T-helper 9 cell (primary cell): ENCODE measurements around the gene ACTL8.

Experiments used
- DNase-seq: peaks from one replicate; pipeline ENCODE4 v3.0.0-alpha.2; 2020

ACTL8 gene

GRCh38 chr1:17773591-17774326 is 18.6 kb downstream of the ACTL8 start:
- no peak for DNase-seq

DNA sequence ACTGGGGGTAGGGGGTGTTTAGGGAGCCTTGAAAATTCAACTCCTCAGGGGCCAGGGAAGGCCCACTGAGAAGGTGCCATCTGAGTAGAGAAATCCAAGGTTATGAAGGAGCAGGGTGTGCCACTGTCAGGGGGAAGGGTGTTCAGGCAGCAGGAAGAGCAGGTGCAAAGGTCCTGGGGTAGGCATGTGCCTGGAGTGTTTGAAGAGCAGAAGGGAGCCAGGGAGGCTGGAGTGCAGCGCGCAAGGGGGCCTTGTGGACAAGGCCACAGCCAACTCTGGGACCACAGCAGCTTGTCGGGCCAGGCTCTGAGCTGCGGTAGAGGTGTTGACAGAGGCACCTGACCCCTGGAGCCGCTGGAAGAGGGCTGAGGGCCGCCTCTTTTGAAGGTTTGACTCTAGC is 19.3 kb downstream of the ACTL8 start:
- no peak for DNase-seq

DNA sequence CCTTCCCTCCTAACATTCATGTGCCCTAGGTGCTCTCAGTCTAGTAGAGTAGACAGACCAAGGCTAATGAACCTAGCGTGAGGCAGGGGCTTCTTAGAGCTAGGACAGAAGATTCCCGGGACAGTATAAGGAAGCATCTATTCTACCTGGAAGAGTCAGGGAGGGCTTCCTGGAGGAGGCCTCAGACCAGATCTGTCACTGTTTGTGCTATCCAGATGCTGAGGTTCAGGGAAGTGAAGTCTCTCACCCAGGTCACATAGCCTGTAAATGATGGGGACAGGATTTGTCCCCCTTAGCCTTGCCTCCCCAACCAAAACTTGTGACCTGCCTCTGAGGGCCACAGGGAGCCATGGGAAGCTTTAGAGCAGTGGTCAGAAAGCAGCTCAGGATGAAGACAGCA is 20.7 kb downstream of the ACTL8 start:
- no peak for DNase-seq

GRCh38 chr1:17776426-17776825 is 21.3 kb downstream of the ACTL8 start:
- no peak for DNase-seq

- no peak for DNase-seq
Observed at GRCh38 chr1:17777330-17777729, 22.2 kb downstream of the ACTL8 start.

- no peak for DNase-seq
Observed at GRCh38 chr1:17777818-17778217, 22.7 kb downstream of the ACTL8 start.

DNA sequence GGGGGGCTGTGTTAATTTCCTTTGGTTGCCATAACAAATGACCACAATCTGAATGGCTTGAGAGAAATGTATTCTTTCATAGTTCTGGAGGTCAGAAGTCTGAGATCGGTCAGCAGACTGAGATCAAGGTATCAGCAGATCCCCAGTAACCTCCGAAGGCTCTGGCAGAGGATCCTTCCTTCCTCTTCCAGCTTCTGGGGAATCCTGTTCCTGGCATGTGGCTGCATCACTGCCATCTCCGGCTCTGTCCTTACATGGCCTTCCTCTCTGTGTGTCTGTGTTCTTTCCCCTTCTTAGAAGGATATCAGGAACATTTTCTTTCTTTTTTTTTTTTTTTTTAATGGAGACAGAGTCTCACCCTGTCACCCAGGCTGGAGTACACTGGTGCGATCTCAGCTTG is 25.8 kb downstream of the ACTL8 start:
- no peak for DNase-seq

- no peak for DNase-seq
Observed at GRCh38 chr1:17789926-17790325, 34.8 kb downstream of the ACTL8 start.

DNA sequence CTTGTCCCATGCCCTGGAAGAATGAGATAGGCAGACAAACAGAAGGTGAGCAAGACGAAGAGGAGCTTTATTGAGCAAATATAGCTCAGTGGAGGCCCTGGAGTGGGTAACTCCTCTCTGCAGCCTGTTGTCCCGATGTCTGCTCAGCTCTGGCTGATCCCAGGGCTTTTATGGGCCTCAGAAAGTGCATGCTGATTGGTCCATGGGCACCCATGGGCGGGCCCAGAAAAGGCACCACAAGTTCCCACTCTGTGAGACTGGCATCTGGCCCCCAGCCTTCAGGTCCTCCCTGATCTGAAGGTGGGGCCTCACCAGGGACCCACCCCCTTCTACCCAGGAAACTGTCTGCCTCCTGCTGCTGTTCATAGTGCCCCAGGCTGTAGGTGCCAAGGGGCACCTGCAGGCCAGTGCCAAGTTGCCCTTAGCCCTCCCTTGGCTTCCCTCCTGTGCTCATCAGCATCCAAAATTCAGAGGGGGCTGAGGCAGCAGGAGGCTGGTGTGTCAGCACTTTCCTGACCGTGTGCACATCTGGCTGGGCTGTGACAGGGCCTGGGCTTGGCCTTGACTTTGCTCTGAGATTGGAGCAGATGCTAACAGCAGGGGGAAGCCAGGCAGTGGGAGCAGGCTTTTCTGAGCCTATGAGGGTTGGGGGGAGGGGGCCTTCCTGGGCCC is 35.4 kb downstream of the ACTL8 start:
- no peak for DNase-seq

GRCh38 chr1:17791055-17791390 is 35.9 kb downstream of the ACTL8 start:
- DNase-seq = no peak

DNA sequence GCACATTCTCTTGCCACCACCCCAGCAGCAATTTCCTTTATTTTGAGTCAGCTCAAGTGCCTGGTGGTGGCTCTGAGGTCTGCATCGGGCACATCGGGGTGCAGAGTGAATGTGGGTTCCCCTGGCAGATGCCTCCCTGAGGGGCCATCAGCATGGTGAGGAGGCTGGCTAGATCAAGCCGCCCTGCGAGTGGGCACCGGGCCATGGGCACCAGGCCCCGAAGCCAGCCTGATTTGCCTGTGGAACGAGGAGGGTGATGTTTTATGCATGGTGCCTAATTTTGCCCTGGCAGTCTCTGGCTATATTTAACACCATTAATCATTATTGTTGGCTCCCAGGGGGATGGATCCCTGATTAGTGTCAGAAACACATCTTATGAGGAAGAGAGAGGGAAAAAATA is 36.3 kb downstream of the ACTL8 start:
- DNase-seq = no peak

GRCh38 chr1:17792421-17792820 is 37.3 kb downstream of the ACTL8 start:
- no peak for DNase-seq

DNA sequence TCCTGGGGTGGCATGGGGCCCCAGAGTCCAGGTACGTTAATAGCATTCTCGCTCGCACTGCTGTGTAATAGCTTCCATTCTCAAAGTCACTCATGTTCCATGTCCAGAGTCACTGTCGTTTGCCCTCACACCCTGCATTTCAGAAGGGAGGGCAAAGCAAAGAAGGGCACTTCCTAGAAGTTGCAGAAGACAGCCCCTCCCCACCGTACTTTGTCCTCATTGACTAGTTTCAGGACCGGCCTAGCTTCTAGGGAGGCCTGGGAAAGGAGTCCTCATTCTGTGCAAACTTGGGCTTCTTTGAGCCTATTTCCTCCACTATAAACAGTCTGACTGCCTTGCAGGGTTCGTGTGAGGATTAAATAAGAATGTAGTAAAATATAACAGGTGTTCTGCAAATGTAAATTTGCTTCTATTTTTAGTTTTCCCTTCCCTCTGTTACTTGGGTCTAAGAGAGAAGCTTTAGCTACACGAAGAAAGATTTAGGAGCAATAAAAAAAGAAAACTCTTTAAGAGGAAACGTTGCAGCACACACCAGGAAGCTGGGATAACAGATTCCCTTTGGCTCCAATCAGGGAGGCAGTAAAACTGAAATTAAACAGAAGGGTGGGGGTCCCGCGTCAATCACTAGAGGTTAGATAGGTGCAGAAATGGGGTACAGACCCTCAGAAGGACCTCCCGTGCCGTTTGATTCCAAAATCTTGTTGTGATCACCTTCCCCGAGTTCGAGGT is 40.1 kb downstream of the ACTL8 start:
- DNase-seq = no peak

- no peak for DNase-seq
Observed at GRCh38 chr1:17795836-17796645, 40.9 kb downstream of the ACTL8 start.

DNA sequence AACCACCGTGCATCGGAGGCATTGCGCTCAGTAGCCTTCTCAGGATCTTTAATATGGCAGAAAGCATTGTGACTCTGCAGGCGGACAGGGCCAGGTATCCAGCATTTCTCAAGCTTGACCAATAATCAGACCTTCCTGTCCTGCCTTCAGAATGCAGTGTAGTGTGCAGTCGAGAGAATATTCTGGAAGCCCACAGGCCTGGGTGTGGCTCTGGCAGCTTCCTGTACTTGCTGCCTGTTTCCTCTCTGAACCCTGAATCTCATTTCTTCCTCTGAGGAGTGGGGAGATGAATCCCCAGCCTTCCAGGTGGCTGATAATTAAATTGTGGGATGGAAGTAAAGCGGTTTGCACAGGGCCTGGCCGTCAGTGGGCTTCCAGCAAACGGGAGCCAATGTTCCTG is 42.3 kb downstream of the ACTL8 start:
- DNase-seq = no peak

DNA sequence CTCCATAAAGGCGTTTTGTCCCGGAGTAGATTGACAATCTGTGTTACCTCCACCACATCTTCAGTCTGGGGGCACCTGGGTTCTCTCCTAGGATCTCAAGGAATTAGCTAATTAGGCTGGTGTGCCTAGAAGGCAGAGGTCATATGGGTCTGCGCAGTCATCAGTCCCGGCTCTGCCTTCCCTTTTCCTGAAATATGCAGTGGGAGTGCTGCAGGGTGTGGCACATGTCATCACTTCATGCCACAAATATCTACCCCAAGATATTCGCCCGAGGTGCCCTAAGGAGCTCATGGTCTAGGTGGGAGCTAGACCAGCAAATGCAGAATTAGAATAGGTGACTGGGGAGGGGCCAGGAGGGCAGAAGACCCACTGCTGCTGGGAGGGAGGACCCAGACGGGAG is 42.9 kb downstream of the ACTL8 start:
- DNase-seq = no peak

GRCh38 chr1:17798799-17799382 is 43.8 kb downstream of the ACTL8 start:
- DNase-seq = no peak

DNA sequence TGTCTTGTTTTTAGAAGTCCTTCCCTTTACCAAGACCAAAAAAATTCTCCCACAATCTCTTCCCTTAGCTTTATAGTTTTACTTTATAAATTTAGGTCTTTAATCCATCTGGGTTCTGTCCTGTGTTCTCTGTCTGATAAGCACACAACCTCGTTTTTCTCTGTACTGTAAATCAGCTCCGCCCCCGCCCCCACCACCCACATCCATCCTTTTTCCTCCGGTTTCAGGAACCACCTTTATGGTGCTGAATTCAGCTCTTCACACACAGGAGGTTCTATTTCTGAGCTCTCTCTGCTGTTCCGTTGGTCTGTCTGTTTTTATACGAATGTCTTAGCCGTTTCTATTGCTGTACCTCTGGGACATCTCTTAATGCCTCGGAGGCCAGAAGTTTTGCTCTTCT is 44.5 kb downstream of the ACTL8 start:
- no peak for DNase-seq

GRCh38 chr1:17802164-17802563 is 47.0 kb downstream of the ACTL8 start:
- no peak for DNase-seq

DNA sequence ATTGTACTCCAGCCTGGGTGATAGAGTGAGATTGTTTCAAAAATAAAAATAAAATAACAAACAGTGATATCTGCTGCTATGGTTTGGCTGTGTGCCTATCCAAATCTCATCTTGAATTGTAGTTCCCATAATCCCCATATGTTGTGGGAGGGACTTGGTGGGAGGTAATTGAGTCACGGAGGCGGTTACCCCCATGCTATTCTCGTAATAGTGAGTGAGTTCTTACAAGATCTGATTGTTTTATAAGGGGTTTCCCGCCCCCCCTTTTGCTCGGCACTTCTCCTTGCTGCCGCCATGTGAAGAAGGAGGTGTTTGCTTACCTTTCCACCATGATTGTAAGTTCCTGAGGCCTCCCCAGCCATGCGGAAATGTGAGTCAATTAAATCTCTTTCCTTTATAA is 47.8 kb downstream of the ACTL8 start:
- no peak for DNase-seq

DNA sequence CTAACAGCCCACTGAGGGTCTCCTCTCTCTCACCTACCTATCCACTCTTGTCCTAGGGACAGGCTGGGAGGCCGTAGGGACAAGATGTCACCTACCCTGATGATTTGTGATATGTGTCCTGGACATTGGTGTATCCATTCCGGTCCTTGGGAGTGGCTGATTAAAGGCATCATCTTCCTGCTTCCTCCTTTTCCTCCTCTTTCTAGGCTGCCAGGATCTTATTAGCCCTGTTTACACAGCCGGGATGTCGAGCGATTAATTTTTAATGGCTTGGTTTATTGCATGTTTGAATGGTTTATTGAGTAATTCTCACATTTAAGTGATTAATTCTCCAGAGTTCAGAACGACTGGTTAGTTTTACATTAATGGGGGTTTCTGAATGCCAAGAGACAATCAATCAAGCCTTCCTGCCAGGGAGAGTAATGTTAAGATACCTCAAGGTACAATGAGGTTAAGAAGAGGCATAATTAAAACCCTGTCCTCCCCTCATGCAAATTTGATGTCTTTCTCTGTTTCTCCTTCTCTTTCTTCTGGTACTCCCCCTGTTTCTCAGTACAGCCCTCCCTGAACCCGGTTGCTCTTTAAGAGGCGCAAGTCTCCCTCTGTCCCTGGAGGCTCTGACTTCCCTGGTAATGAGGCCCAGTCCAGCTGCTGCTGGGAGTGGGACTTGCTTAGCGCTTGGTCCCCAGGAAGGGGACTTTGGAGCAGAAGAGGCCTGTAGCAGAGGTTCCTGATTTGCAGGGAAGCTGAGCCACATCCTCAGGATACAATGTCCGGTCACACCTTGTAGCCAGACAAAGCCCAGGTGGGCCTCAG is 50.9 kb downstream of the ACTL8 start:
- no peak for DNase-seq

- DNase-seq = no peak
Observed at GRCh38 chr1:17808816-17809215, 53.7 kb downstream of the ACTL8 start.
